Neuronal stem cell (in vitro differentiated cells): Measurements from ENCODE around the gene KIF21B. TPM values are rescaled to one million over a fixed set of nuclear protein-coding genes. Genes with fewer than 3 reads are reported as not detected.

Source experiments
- DNase-seq: peaks from one replicate; pipeline ENCODE4 v3.0.0-alpha.2; 2013; ENCODE audit warnings: low spot score
- H2AFZ ChIP-seq: one replicate; pipeline ENCODE4 v1.6.1; 2013; ENCODE audit warnings: mild to moderate bottlenecking, low read length, inconsistent platforms
- H2AK5ac ChIP-seq: 2 replicates; pipeline ENCODE4 v1.6.1; 2013; ENCODE audit warnings: low read depth, mild to moderate bottlenecking, inconsistent platforms, low read length, moderate library complexity, mixed read lengths
- H2BK120ac ChIP-seq: 2 replicates; pipeline ENCODE4 v1.6.1; 2013; ENCODE audit warnings: low read depth, mild to moderate bottlenecking, inconsistent platforms, low read length, moderate library complexity, mixed read lengths
- H2BK12ac ChIP-seq: one replicate; pipeline ENCODE4 v1.6.1; 2013; ENCODE audit warnings: low read length, inconsistent platforms
- H2BK15ac ChIP-seq: 2 replicates; pipeline ENCODE4 v1.6.1; 2013; ENCODE audit warnings: mild to moderate bottlenecking, low read length, inconsistent platforms, mixed read lengths
- H2BK5ac ChIP-seq: one replicate; pipeline ENCODE4 v1.6.1; 2013; ENCODE audit warnings: inconsistent platforms, mild to moderate bottlenecking, low read length, moderate library complexity
- H3K14ac ChIP-seq: one replicate; pipeline ENCODE4 v1.6.1; 2013; ENCODE audit warnings: low read length, inconsistent platforms
- H3K18ac ChIP-seq: 2 replicates; pipeline ENCODE4 v1.6.1; 2013; ENCODE audit warnings: low read length, inconsistent platforms
- H3K23ac ChIP-seq: 2 replicates; pipeline ENCODE4 v1.6.1; 2013; ENCODE audit warnings: low read depth, mild to moderate bottlenecking, mixed read lengths, low read length, inconsistent platforms; ENCODE audit not compliant: poor library complexity
- H3K27ac ChIP-seq: replicated peaks from 3 replicates; pipeline ENCODE4 v1.5.1; 2013; ENCODE audit warnings: low read length, inconsistent platforms
- H3K27me3 ChIP-seq, 3 experiments: 2 replicates each; pipeline ENCODE4 v1.6.1; 2013; ENCODE audit warnings: low read length in 3 of 3, mild to moderate bottlenecking in 2 of 3, inconsistent platforms in 1 of 3, low read depth in 1 of 3, mixed read lengths in 1 of 3, moderate library complexity in 1 of 3; ENCODE audit not compliant: control insufficient read depth in 3 of 3, insufficient read depth in 3 of 3
- H3K36me3 ChIP-seq, 2 donors: replicated peaks in 1 of 2; 2 replicates each; pipeline ENCODE4 v1.6.1; 2013; ENCODE audit warnings: low read length in 2 of 2; ENCODE audit not compliant: control insufficient read depth in 2 of 2, insufficient read depth in 2 of 2
- H3K4ac ChIP-seq: 2 replicates; pipeline ENCODE4 v1.6.1; 2013; ENCODE audit warnings: inconsistent platforms, mild to moderate bottlenecking, low read length, moderate library complexity
- H3K4me1 ChIP-seq, 2 donors: 1 replicate in 1 of 2; 2 replicates in 1 of 2; pipeline ENCODE4 v1.6.1; 2013; ENCODE audit warnings: low read length in 2 of 2, low read depth in 1 of 2; ENCODE audit not compliant: control insufficient read depth in 2 of 2, insufficient read depth in 1 of 2
- H3K4me2 ChIP-seq: one replicate; pipeline ENCODE4 v1.6.1; 2013; ENCODE audit warnings: mild to moderate bottlenecking, low read length, inconsistent platforms; ENCODE audit not compliant: insufficient read depth, poor library complexity, severe bottlenecking
- H3K4me3 ChIP-seq, 2 donors: 2 replicates each; pipeline ENCODE4 v1.5.1; 2013; ENCODE audit warnings: low read length in 2 of 2, mild to moderate bottlenecking in 2 of 2, inconsistent platforms in 1 of 2, moderate library complexity in 1 of 2
- H3K79me1 ChIP-seq: one replicate; pipeline ENCODE4 v1.6.1; 2013; ENCODE audit warnings: low read depth, mild to moderate bottlenecking, inconsistent platforms, low read length, moderate library complexity
- H3K9ac ChIP-seq: one replicate; pipeline ENCODE4 v1.6.1; 2013; ENCODE audit warnings: mild to moderate bottlenecking, low read depth, low read length, inconsistent platforms; ENCODE audit not compliant: poor library complexity
- H3K9me3 ChIP-seq, 2 donors: replicated peaks in 1 of 2; 2 replicates each; pipeline versions ENCODE3 to v1.6.1; 2013; ENCODE audit warnings: low read length in 2 of 2, mild to moderate bottlenecking in 2 of 2, inconsistent platforms in 1 of 2, low read depth in 1 of 2, mixed read lengths in 1 of 2, moderate library complexity in 1 of 2; ENCODE audit not compliant: control insufficient read depth in 2 of 2, insufficient read depth in 1 of 2
- H4K8ac ChIP-seq: one replicate; pipeline ENCODE4 v1.6.1; 2013; ENCODE audit warnings: low read depth, mild to moderate bottlenecking, inconsistent platforms, low read length, moderate library complexity
- H4K91ac ChIP-seq: one replicate; pipeline ENCODE4 v1.6.1; 2013; ENCODE audit warnings: low read length, low read depth, mild to moderate bottlenecking, inconsistent platforms; ENCODE audit not compliant: poor library complexity
- WGBS, 2 donors: extraction: QIAGEN DNeasy Blood & Tissue Kit; methylation state at CpG; one replicate each; pipeline ENCODE4 v1.1.7; 2013; ENCODE audit warnings: missing lambda C conversion rate in 2 of 2, mixed read lengths in 1 of 2; ENCODE audit not compliant: insufficient read length in 2 of 2, insufficient replicate concordance in 1 of 2; ENCODE audit errors: extremely low coverage in 2 of 2; 5-methylcytosine and 5-hydroxymethylcytosine counted together
- small RNA-seq: library from polyadenylated mRNA; stranded (forward); fragments of <200 nt; extraction: miRNeasy Mini kit (QIAGEN cat#:217004); gene quantifications from one replicate; pipeline ENCODE3, GENCODE V24; 2013; ENCODE audit not compliant: insufficient read depth

Gene KIF21B

GRCh38 chr1:200921571-200922110 lies 101.9 kb downstream of the KIF21B start:
- H3K14ac ChIP-seq: no peak overlapping the region
- no peaks in the 10 kb centered on the region for H3K36me3 ChIP-seq
- no peak overlapping the region for H3K4me2 ChIP-seq
- no peak overlapping the region for H2BK12ac ChIP-seq
- WGBS, 2 donors: no CpG with 5 or more reads among the region's 9 CpGs
- no peak overlapping the region for H4K8ac ChIP-seq
- H3K18ac ChIP-seq: no peak overlapping the region
- DNase-seq: peak; percentile 14
- no peak overlapping the region for H2BK120ac ChIP-seq
- no peak overlapping the region for H3K4ac ChIP-seq
- H2AFZ ChIP-seq: no peak overlapping the region
- H4K91ac ChIP-seq: no peak overlapping the region
- peaks cover 0 to 15% of the 10 kb centered on the region in 2 donors for H3K4me1 ChIP-seq
- H3K4me3 ChIP-seq: no peak overlapping the region
- H3K9me3 ChIP-seq: no peaks in the 10 kb centered on the region
- H3K27me3 ChIP-seq: peaks cover 0 to 9% (median 0%) of the 10 kb centered on the region in 3 experiments
- no peak overlapping the region for H3K27ac ChIP-seq
- no peaks in the 10 kb centered on the region for H3K79me1 ChIP-seq
- H2AK5ac ChIP-seq: no peak overlapping the region
- H3K9ac ChIP-seq: no peak overlapping the region
- no peak overlapping the region for H3K23ac ChIP-seq
- H2BK15ac ChIP-seq: no peak overlapping the region
- H2BK5ac ChIP-seq: no peak overlapping the region

Small RNAs within 50 kb of the gene (small RNA-seq; reads per million reads assigned to genes)
- not detected for gene RNU6-704P
